Activated CD8-positive, alpha-beta memory T cell treated with anti-CD3 and anti-CD28 coated beads, Interleukin-2, amount 50 U/mL, for 1 hour (primary cell): ENCODE data around the gene AGTRAP.

Experiments
- DNase-seq: peaks from one replicate; pipeline ENCODE4 v3.0.0-alpha.2; 2020; ENCODE audit errors: extremely low read depth

Gene AGTRAP

GRCh38 chr1:11735531-11735853 is 444 bp upstream of the AGTRAP start:
- DNase-seq, result no peak

- DNase-seq, result no peak
Observed at GRCh38 chr1:11736746-11737639, 1.1 kb downstream of the AGTRAP start.

- no peak for DNase-seq
Observed at GRCh38 chr1:11738096-11738495, 2.2 kb downstream of the AGTRAP start.

DNA sequence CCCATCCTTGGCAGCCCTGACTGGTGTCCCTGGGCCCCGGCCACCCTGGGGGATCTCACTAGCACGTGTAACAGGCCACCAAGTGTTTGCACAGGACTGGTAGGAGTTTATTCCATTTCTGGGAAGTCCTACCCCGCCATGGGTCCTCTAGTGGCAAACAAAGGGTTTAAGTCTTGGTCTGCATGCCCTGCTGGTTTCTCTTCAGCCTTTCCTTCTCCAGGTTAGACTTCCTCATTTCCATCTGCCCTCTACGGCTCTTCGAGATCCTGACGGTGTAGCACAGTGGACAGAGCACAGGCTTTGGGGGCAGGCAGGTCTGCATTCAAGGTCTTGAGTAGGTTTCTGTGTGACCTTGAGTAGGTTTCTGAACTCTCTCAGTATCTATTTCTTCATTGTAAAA is 2.8 kb downstream of the AGTRAP start:
- no peak for DNase-seq

DNA sequence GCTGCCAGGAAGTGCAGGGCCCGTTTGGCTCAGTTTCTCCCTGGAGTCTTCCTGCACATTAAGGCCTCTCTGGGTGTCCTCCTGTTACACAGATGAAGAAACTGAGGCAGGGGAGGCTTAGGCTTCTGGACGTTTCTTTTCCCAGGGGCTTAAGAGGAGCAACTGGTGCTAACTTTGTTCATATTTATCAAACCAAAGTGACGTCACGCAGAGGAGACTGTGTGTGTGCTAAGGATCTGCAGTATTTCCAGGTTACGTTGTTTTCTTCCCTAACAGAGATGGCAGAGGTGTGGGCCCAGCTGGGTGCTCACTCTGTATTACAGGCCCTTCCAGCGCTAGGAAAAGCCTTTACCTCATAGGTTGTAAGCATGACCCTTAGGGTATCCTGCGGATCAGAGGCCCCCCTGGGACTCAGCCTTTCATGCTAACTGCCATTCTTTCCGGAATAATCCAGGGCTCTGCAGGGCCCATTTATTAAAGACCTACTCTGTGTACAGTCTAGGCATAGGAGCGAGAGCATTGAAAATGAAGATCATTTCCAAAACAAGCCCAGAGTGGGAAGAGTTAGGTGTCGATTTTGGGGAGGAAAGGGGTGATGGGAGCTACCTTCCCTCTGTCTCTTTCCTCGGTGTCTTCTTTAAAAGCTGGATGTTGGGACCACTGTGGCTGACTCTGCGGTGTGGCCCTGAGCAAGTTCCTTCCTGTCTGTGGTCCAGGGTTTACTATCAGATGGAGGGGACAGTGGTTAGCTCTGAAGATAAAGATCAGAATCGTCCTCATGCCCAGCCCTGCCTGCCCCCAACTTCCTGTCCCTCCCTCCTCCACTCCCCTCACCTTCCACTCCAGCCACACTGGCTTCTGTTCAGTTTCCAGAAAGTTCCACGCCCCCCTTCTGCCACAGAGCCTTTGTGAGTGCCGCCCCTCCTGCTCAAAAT is 4.6 kb downstream of the AGTRAP start:
- no peak for DNase-seq

DNA sequence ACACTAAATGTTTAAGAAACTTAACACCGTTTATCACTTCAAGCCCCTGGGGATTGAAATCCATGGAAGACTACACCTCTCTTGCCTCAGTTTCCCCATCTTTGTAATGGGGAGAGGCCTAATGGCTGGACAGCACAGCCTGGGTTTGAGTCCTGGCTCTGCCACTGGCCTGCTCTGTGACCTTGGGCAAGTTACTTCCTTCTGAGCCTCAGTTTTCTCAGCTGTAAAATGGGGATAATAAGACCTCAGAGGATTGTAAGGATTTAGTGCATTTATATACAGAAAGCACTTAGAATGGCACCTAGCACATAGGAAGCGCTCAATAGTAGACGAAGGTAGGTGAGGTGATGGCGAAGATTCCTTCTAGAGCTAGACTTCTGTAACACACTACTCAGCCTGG is 5.5 kb downstream of the AGTRAP start:
- DNase-seq, result no peak

DNA sequence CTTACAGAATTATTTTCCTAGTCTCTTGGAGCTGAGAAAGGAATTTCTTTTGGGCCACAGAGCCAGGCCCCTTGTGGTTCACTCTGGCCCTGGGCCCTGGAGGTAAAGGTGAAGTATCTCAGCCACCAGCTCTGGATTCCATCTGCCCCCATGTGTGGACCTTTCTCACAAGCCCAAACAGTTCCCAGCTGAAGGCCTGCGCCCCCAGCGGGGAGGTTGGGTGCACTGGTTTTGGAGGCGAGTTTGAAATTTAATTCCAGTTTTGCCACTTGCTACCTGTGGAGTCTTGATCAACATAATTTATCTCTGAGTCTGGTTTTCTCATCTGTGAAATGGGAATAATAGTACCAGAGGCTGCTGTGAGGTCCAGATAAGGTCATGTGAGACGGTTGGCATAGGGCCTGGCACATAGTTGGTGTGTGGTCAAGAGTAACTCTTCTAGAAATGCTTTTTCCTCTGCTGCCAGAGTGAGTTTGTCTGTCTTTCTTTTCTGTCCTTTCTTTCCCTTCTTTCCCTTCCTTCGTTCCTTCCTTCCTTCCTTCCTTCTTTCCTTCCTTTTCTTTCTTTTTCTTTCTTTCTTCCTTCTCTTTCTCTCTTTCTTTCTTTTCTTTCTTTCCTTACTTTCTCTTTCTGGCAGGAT is 6.1 kb downstream of the AGTRAP start:
- DNase-seq, result no peak

- no peak for DNase-seq
Observed at GRCh38 chr1:11744287-11744686, 8.4 kb downstream of the AGTRAP start.

DNA sequence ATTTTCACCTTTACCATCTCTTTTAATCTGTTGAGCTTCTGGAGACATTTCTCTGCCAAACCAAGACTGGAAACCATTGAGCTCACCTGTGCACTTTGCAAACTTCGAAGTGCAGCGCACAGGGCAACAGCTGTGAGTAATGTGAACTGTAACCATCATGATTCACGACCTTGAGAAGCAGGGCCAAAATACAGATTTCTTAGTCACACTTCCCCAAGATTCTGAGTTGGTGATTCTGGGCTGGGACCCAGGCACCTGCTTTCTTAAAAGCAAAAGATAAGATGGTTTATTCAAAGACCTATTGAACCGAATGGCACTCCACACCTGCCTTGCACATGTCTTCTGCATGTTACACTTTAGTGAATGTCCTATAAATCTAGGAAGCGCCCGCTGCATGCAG is 10.2 kb downstream of the AGTRAP start:
- DNase-seq, result no peak

- no peak for DNase-seq
Observed at GRCh38 chr1:11746795-11747487, 11.0 kb downstream of the AGTRAP start.

GRCh38 chr1:11748294-11749202 is 12.6 kb downstream of the AGTRAP start:
- no peak for DNase-seq

- no peak for DNase-seq
Observed at GRCh38 chr1:11749203-11749689, 13.3 kb downstream of the AGTRAP start.

- DNase-seq, result no peak
Observed at GRCh38 chr1:11749996-11750395, 14.1 kb downstream of the AGTRAP start.

- DNase-seq, result no peak
Observed at GRCh38 chr1:11751087-11751486, 15.2 kb downstream of the AGTRAP start.

GRCh38 chr1:11752359-11753088 is 16.6 kb downstream of the AGTRAP start:
- DNase-seq, result no peak

GRCh38 chr1:11753555-11754208 is 17.7 kb downstream of the AGTRAP start:
- DNase-seq, result no peak

DNA sequence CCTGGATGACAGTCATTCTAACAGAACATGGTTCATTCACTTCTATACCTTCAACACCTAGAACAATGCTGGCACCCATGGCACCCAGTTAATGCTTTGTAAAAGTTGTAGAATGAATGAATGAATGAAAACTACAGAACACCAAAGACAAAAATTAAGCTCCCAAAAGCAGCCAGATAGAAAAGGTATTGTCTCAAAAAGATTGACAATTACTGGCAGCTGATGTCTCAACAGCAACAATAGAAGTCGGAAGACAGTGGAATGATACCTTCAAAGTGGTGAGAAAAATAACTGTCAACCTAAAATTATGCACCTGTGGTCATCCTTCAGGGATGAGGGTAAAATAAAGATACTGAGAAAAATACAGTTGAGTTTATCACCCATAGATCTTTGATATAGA is 21.1 kb downstream of the AGTRAP start:
- DNase-seq, result no peak

- no peak for DNase-seq
Observed at GRCh38 chr1:11759791-11760190, 23.9 kb downstream of the AGTRAP start.

- DNase-seq, result no peak
Observed at GRCh38 chr1:11761285-11761684, 25.3 kb downstream of the AGTRAP start.
